KMS-11 (cell line): ENCODE measurements around the gene PPARGC1A.

Experiments
- H2AFZ ChIP-seq: fragments of 200-600 bp; sonication (generic); 2 replicates; pipeline ENCODE4 v1.6.1; 2016; ENCODE audit warnings: antibody characterized with exemption, mixed run types, low read depth
- H3K27ac ChIP-seq: fragments of 200-600 bp; sonication (generic); 2 replicates; pipeline ENCODE4 v1.6.1; 2016; ENCODE audit warnings: mild to moderate bottlenecking, mixed run types
- H3K27me3 ChIP-seq: fragments of 200-600 bp; sonication (generic); 2 replicates; pipeline ENCODE4 v1.6.1; 2017; ENCODE audit warnings: mild to moderate bottlenecking, low read depth, mixed run types, moderate library complexity; ENCODE audit not compliant: insufficient read depth
- H3K36me3 ChIP-seq: fragments of 200-600 bp; sonication (generic); 2 replicates; pipeline ENCODE4 v1.6.1; 2017; ENCODE audit warnings: mild to moderate bottlenecking, mixed run types; ENCODE audit not compliant: insufficient read depth
- H3K4me1 ChIP-seq: fragments of 200-600 bp; sonication (generic); 2 replicates; pipeline ENCODE4 v1.6.1; 2016; ENCODE audit warnings: mild to moderate bottlenecking, low read depth, mixed run types; ENCODE audit not compliant: poor library complexity, severe bottlenecking
- H3K4me2 ChIP-seq: fragments of 200-600 bp; sonication (generic); 2 replicates; pipeline ENCODE4 v1.7.0; 2016; ENCODE audit warnings: mild to moderate bottlenecking, mixed run types
- H3K4me3 ChIP-seq: fragments of 200-600 bp; sonication (generic); IDR thresholded peaks from 2 replicates; pipeline ENCODE4 v1.6.1; 2017; ENCODE audit warnings: low read depth, low read length, mixed read lengths; ENCODE audit not compliant: insufficient read depth
- H3K79me2 ChIP-seq: fragments of 200-600 bp; sonication (generic); 2 replicates; pipeline ENCODE4 v1.6.1; 2016; ENCODE audit warnings: low read depth, mixed run types; ENCODE audit not compliant: insufficient read depth
- H3K9ac ChIP-seq: fragments of 200-600 bp; sonication (generic); 2 replicates; pipeline ENCODE4 v1.6.1; 2016; ENCODE audit warnings: mild to moderate bottlenecking, mixed run types
- H4K20me1 ChIP-seq: fragments of 200-600 bp; sonication (generic); 2 replicates; pipeline ENCODE4 v1.6.1; 2016; ENCODE audit warnings: mild to moderate bottlenecking, mixed run types; ENCODE audit not compliant: insufficient read depth
- TF ChIP-seq, protein P1 (sequence below): fragments of 200-600 bp; sonication (generic); conservative IDR thresholded peaks from 2 replicates; pipeline ENCODE4 v1.6.1; 2017; ENCODE audit warnings: low read depth, mild to moderate bottlenecking, antibody characterized with exemption, low read length, moderate library complexity, mixed read lengths

PPARGC1A gene

GRCh38 chr4:23860919-23861318, 28.9 kb downstream of the PPARGC1A start:
- Histone ChIP-seq H2AFZ (no peak overlapping the region), H3K36me3 (no peaks in the 10 kb centered on the region), H3K9ac (no peak overlapping the region), H3K27ac (no peak overlapping the region), H3K27me3 (no peaks in the 10 kb centered on the region), H3K79me2 (no peaks in the 10 kb centered on the region), H4K20me1 (no peaks in the 10 kb centered on the region), H3K4me2 (no peak overlapping the region), H3K4me3 (no peak overlapping the region), H3K4me1 (no peaks in the 10 kb centered on the region)
- TF ChIP-seq, protein P1, sequence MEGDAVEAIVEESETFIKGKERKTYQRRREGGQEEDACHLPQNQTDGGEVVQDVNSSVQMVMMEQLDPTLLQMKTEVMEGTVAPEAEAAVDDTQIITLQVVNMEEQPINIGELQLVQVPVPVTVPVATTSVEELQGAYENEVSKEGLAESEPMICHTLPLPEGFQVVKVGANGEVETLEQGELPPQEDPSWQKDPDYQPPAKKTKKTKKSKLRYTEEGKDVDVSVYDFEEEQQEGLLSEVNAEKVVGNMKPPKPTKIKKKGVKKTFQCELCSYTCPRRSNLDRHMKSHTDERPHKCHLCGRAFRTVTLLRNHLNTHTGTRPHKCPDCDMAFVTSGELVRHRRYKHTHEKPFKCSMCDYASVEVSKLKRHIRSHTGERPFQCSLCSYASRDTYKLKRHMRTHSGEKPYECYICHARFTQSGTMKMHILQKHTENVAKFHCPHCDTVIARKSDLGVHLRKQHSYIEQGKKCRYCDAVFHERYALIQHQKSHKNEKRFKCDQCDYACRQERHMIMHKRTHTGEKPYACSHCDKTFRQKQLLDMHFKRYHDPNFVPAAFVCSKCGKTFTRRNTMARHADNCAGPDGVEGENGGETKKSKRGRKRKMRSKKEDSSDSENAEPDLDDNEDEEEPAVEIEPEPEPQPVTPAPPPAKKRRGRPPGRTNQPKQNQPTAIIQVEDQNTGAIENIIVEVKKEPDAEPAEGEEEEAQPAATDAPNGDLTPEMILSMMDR: no peak

GRCh38 chr4:23857367-23857959, 32.4 kb downstream of the PPARGC1A start:
- TF ChIP-seq, protein P1: no peak
- no peak overlapping the region for H3K9ac ChIP-seq
- no peak overlapping the region for H3K4me3 ChIP-seq
- H2AFZ ChIP-seq: no peak overlapping the region
- no peak overlapping the region for H3K4me2 ChIP-seq
- no peaks in the 10 kb centered on the region for H3K27me3 ChIP-seq
- no peaks in the 10 kb centered on the region for H4K20me1 ChIP-seq
- H3K79me2 ChIP-seq: no peaks in the 10 kb centered on the region
- H3K36me3 ChIP-seq: no peaks in the 10 kb centered on the region
- H3K4me1 ChIP-seq: no peaks in the 10 kb centered on the region
- no peak overlapping the region for H3K27ac ChIP-seq

- Histone ChIP-seq H3K27me3 (no peaks in the 10 kb centered on the region), H3K79me2 (no peaks in the 10 kb centered on the region), H3K4me2 (no peak overlapping the region), H4K20me1 (no peaks in the 10 kb centered on the region), H3K4me3 (no peak overlapping the region), H2AFZ (no peak overlapping the region), H3K9ac (no peak overlapping the region), H3K27ac (no peak overlapping the region), H3K4me1 (no peaks in the 10 kb centered on the region), H3K36me3 (no peaks in the 10 kb centered on the region)
- TF ChIP-seq, protein P1: no peak
These were observed 33.2 kb downstream of the PPARGC1A start for GRCh38 chr4:23856630-23857029.

GRCh38 chr4:23855912-23856605, 33.8 kb downstream of the PPARGC1A start:
- Histone ChIP-seq H4K20me1 (no peaks in the 10 kb centered on the region), H2AFZ (no peak overlapping the region), H3K27ac (no peak overlapping the region), H3K27me3 (no peaks in the 10 kb centered on the region), H3K36me3 (no peaks in the 10 kb centered on the region), H3K4me1 (no peaks in the 10 kb centered on the region), H3K4me3 (no peak overlapping the region), H3K79me2 (no peaks in the 10 kb centered on the region), H3K9ac (no peak overlapping the region), H3K4me2 (no peak overlapping the region)
- TF ChIP-seq, protein P1: no peak
